BLaER1 treated with 17β-estradiol and CSF1 and Interleukin-3, amounts not matched to agents 10 nM and 100 nM (cell line): ENCODE data around the gene CEP104.

Experiments used
- H3K27ac ChIP-seq, 11 experiments: shearing (Covaris generic); formaldehyde crosslinking; 2 replicates each; pipeline ENCODE4 v1.8.1; 2022
- H3K27me3 ChIP-seq, 11 experiments: shearing (Covaris generic); formaldehyde crosslinking; 2 replicates each; pipeline ENCODE4 v1.8.1; 2022
- H3K36me3 ChIP-seq, 11 experiments: shearing (Covaris generic); formaldehyde crosslinking; 2 replicates each; pipeline ENCODE4 v1.8.1; 2022
- H3K4me1 ChIP-seq, 10 experiments: shearing (Covaris generic); formaldehyde crosslinking; 2 replicates each; pipeline ENCODE4 v1.8.1; 2022
- H3K4me2 ChIP-seq, 11 experiments: shearing (Covaris generic); formaldehyde crosslinking; 2 replicates each; pipeline ENCODE4 v1.8.1; 2022
- H3K4me3 ChIP-seq, 10 experiments: shearing (Covaris generic); formaldehyde crosslinking; 2 replicates each; pipeline ENCODE4 v1.8.1; 2022
- H3K9ac ChIP-seq, 11 experiments: shearing (Covaris generic); formaldehyde crosslinking; 2 replicates each; pipeline ENCODE4 v1.8.1; 2022
- H3K9me3 ChIP-seq, 11 experiments: shearing (Covaris generic); formaldehyde crosslinking; replicated peaks in 1 of 11; 2 replicates each; pipeline ENCODE4 v1.8.1; 2022
- H4K20me1 ChIP-seq, 11 experiments: shearing (Covaris generic); formaldehyde crosslinking; 2 replicates each; pipeline ENCODE4 v1.8.1; 2022
- Cebpa-rat ChIP-seq, 11 experiments: shearing (Covaris generic); IDR thresholded peaks; 2 replicates each; pipeline ENCODE4 v1.8.1; 2022

Gene CEP104

DNA sequence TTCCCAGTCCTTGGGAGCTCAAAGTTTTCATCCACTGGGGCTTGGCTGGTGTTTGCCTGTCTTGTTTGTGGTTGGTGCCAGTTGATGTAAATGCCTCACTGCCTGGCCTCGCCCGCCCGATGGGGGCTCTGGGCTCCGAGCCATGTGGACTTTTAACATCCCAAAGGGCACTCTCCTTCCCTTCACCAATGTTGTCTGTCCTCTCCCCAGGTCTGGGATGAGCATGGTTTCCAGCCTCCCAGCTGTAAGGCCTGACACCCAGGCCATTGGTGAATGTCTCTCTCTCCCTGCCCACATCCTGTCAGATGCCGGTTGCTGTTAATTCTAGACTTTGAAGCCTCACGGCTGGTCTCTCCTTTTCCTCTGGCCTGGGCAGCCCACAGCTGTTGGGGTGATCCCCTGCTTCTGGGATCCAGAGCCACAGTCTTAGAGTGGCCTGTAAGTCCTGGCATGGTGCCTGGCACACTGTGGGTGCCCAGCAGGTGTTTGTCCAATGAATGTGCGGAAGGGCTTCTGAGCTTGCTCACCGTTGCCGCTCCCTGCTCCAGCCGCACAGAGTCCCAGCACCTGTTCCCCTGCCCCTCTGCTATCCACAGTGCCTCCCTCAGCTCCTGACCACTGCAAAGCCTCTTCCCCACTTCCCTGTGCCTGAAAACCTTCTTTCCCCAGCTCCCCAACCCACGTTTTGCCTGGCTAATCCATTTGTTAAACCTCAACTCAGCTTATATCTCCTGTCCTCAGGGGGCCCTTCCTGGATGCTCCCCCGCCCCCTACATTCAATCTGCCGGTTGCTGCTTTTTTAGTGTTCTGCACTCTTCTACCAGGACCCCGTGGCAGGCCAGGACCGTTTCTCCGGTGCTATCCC, 46.4 kb upstream of the CEP104 start:
- Histone ChIP-seq H3K9ac (peak overlapping the region in 9 of 11 experiments; percentile 4 to 64 (median 27); a peak in 10 of 22 replicates), H3K27me3 (no peaks in the 10 kb centered on the region), H3K9me3 (peaks cover 2 to 7% (median 4%) of the 10 kb centered on the region in 11 experiments), H3K4me3 (0 out of 20 replicates have a peak overlapping the region, but pooled peaks of 1 of the 10 experiments have one; percentile 8), H3K27ac (peak overlapping the region in 8 of 11 experiments; percentile 57 to 93 (median 63); a peak in 16 of 22 replicates), H3K4me1 (peaks cover 60 to 83% (median 78%) of the 10 kb centered on the region in 10 experiments), H3K36me3 (peaks cover 0 to 6% (median under 1%) of the 10 kb centered on the region in 11 experiments; a peak in 10 of 22 replicates), H3K4me2 (peak overlapping the region; percentile 55 to 100 (median 93)), H4K20me1 (peaks cover 0 to 10% (median 0%) of the 10 kb centered on the region in 11 experiments; a peak in 5 of 22 replicates)
- TF ChIP-seq Cebpa-rat (IDR thresholded peaks at IDR 0.05): no peak

- Histone ChIP-seq H3K36me3 (peaks cover 4 to 13% (median 8%) of the 10 kb centered on the region in 11 experiments; a peak in 16 of 22 replicates), H3K9me3 (peaks cover 9 to 14% (median 11%) of the 10 kb centered on the region in 11 experiments), H3K27ac (peak overlapping the region in 8 of 11 experiments; percentile 57 to 93 (median 63); a peak in 16 of 22 replicates), H3K4me1 (peaks cover 59 to 76% (median 71%) of the 10 kb centered on the region in 10 experiments), H3K4me3 (no peak overlapping the region), H3K9ac (peak overlapping the region in 6 of 11 experiments; percentile 6 to 64 (median 53); a peak in 10 of 22 replicates), H3K4me2 (peak overlapping the region; percentile 55 to 100 (median 93)), H4K20me1 (peaks cover 0 to 12% (median 5%) of the 10 kb centered on the region in 11 experiments; a peak in 8 of 22 replicates), H3K27me3 (no peaks in the 10 kb centered on the region)
- no peak for TF ChIP-seq Cebpa-rat (IDR thresholded peaks at IDR 0.05)
Measured at GRCh38 chr1:3902571-3903091, 45.6 kb upstream of the CEP104 start.

DNA sequence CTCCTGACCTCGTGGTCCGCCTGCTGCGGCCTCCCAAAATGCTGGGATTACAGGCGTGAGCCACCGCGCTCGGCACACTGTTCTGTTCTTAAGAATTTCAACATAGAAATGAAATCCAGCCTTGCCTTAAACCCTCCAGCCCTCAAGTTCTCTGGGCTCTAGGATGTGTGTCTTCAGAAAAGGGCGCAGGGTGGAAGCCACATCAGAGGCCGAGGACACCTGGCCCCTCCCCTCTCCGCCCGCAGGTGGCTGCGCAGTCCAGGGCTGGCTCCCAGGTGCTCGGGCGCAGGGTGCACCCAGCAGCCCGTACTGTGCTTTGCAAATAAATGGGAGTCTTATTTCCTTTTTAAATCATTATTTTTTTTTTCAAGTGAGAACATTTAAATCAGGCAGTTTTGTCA, 45.1 kb upstream of the CEP104 start:
- H3K27me3 ChIP-seq: no peaks in the 10 kb centered on the region
- peaks cover 0 to 17% (median 8%) of the 10 kb centered on the region in 11 experiments; a peak in 12 of 22 replicates for H4K20me1 ChIP-seq
- H3K4me3 ChIP-seq: no peak overlapping the region
- H3K9ac ChIP-seq: peak overlapping the region in 3 of 11 experiments; percentile 3 to 64 (median 50); a peak in 2 of 22 replicates
- H3K9me3 ChIP-seq: peaks cover 11 to 19% (median 15%) of the 10 kb centered on the region in 11 experiments
- H3K27ac ChIP-seq: peak overlapping the region in 6 of 11 experiments; percentile 57 to 93 (median 66); a peak in 11 of 22 replicates
- peak overlapping the region in 10 of 11 experiments; percentile 72 to 100 (median 93); a peak in 20 of 22 replicates for H3K4me2 ChIP-seq
- peaks cover 54 to 73% (median 65%) of the 10 kb centered on the region in 10 experiments for H3K4me1 ChIP-seq
- peaks cover 6 to 15% (median 10%) of the 10 kb centered on the region in 11 experiments; a peak in 16 of 22 replicates for H3K36me3 ChIP-seq
- 0 out of 22 replicates have a peak, but pooled peaks of 1 of the 11 experiments have one; percentile 5 for TF ChIP-seq Cebpa-rat (IDR thresholded peaks at IDR 0.05)

DNA sequence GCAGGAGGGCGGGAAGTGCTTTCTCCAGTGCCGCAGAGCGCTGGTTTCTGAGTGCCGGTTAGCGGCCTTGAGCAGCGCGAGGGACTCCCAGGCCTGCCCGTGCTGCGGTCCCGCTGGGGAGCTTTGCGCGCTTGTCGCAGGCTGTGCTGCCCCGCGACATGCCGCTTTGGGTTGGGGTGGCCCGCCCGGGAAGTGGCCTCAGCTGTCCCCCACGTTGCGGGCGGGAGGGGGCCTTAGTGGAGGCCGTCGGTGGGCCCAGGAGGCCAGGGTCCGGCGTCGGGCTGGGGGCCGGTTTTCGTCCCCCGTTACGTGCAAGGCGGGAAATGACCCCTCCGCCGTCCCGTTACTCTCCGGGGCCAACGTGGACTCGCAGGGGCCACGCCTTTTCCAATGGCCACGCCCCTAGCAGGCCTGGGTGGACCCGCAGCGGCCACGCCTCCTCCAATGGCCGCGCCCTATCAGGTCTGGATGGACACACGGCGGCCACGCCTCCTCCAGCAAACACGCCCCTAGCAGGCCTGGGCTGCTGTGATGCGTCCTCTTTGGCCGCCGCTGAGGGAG, 44.0 kb upstream of the CEP104 start:
- Histone ChIP-seq H3K9me3 (peaks cover 11 to 19% (median 15%) of the 10 kb centered on the region in 11 experiments), H3K36me3 (peaks cover 7 to 25% (median 18%) of the 10 kb centered on the region in 11 experiments; a peak in 21 of 22 replicates), H3K4me3 (peak overlapping the region; percentile 79 to 98 (median 92)), H4K20me1 (peaks cover 7 to 27% (median 17%) of the 10 kb centered on the region in 11 experiments; a peak in 21 of 22 replicates), H3K27me3 (no peaks in the 10 kb centered on the region), H3K4me1 (peaks cover 53 to 71% (median 60%) of the 10 kb centered on the region in 10 experiments), H3K27ac (peak overlapping the region; percentile 90 to 97 (median 95)), H3K9ac (peak overlapping the region; percentile 86 to 95 (median 93)), H3K4me2 (peak overlapping the region; percentile 66 to 100 (median 93))
- no peak for TF ChIP-seq Cebpa-rat (IDR thresholded peaks at IDR 0.05)

DNA sequence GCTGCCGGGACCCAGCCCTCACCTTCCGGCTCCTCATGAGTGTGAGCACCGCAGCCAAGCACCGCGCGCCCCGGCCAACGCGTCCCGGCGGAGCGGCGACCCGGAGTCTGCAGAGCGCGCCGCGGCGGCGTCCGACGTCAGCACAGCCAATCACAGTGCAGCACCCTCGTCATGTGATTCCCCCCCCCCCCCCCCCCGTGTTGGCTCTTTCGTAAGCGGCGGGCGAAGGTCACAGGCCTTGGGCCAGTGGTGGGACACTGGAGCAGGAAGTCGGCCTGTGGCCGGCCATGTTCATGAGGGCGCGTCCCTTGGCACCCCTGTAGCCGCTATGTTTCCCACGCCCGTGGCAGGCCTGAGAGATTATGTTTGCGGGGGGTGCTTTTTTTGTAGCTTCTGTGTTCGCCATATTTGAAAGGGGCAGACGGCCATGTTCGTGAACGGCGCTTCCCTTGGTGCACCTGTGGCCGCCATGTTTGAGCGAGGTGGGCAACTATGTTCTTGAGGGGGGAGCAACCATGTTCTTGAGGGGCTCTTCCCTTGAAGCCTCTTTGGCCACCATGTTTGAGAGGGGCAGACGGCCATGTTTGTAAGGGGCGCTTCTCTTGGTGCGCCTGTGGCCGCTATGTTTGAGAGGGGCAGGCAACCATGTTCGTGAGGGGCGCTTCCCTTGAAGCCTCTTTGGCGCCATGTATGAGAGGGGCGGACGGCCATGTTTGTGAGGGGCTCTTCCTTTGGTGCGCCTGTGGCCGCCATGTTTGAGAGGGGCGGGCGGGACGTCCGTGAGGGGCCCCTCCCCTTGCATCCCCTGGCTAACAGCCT, 43.3 kb upstream of the CEP104 start, which contains the start of gene C1orf174:
Gene C1orf174 (minus strand): TSS at position 123 of the 819 bp plus-strand sequence. CDS start 86 bp downstream, at position 37.
- peak within 1 kb of the TSS; percentile 86 to 95 (median 93) for H3K9ac ChIP-seq
- H3K9me3 ChIP-seq: peaks cover 11 to 19% (median 15%) of the 10 kb centered on the region in 11 experiments
- H3K4me2 ChIP-seq: peak within 1 kb of the TSS; percentile 89 to 100 (median 95)
- peaks cover 46 to 64% (median 53%) of the 10 kb centered on the region in 10 experiments for H3K4me1 ChIP-seq
- H3K27me3 ChIP-seq: no peaks in the 10 kb centered on the region
- H3K4me3 ChIP-seq: peak within 1 kb of the TSS; percentile 79 to 98 (median 92)
- peaks cover 10 to 32% (median 25%) of the 10 kb centered on the region in 11 experiments; a peak in 21 of 22 replicates for H3K36me3 ChIP-seq
- peak within 1 kb of the TSS; percentile 90 to 97 (median 95) for H3K27ac ChIP-seq
- peaks cover 14 to 34% (median 24%) of the 10 kb centered on the region in 11 experiments for H4K20me1 ChIP-seq
- peak in 8 of 11 experiments; percentile 17 to 64 (median 38); a peak in 6 of 22 replicates for TF ChIP-seq Cebpa-rat (IDR thresholded peaks at IDR 0.05)

DNA sequence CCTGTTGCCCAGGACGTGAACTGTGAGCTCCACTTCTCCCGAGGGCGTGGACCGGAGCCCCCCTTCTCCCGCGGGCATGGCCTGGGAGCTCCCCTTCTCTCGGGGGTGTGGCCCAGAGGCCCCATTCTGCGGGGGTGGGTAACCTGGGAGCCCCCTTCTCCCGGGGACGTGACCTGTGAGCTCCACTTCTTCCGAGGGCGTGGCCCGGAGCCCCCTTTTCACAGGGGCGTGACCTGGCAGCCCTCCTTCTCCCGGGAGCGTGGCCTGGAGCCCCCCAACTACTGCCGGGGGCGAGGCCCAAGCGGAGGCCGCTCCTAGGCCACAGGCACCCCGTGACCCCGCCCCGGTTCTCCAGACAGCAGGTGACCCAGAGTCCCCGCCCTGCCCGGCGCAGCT, 42.7 kb upstream of the CEP104 start:
- Histone ChIP-seq H3K4me1 (peaks cover 45 to 58% (median 47%) of the 10 kb centered on the region in 10 experiments), H3K9ac (peak overlapping the region; percentile 86 to 95 (median 93)), H3K27ac (peak overlapping the region; percentile 90 to 97 (median 95)), H3K4me3 (peak overlapping the region; percentile 79 to 98 (median 92)), H3K36me3 (peaks cover 16 to 38% (median 31%) of the 10 kb centered on the region in 11 experiments), H3K9me3 (peaks cover 11 to 19% (median 15%) of the 10 kb centered on the region in 11 experiments), H4K20me1 (peaks cover 20 to 40% (median 30%) of the 10 kb centered on the region in 11 experiments), H3K4me2 (peak overlapping the region; percentile 89 to 100 (median 95)), H3K27me3 (no peaks in the 10 kb centered on the region)
- TF ChIP-seq Cebpa-rat (IDR thresholded peaks at IDR 0.05): no peak

DNA sequence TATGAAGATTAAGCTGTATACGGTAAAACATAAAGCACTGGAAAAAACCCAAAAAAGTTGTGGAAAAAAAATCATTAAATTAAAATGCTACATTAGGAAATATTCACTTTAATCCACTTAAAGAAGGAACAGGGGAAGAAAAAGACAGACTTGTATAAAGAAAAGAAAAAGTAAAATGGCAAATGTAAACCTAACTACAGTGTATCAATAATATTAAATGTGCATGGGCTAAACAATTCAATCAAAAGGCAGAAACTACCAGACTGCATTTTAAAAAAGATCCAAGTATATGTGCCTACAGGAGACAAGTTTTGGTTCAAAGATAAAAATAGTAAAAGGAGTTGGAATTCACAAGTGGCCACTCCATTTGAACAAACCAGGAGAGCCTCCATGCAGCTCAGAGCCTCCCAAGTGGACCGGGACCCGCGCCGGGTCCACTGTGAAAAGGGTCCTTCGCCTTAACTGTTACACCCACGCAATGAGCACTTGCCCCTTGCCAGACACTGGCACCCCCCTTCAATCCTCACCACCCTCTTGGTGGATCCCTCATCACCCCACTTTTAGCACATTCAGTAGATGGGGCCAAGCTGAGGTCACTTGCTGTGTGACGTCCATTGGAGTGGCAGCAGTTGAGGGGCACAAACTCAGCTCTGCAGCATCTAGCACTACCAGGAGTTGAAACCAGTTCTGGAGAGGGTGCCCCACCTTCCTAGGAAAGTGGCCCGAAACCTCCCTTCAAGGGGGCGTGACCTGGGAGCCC, 42.2 kb upstream of the CEP104 start:
- H4K20me1 ChIP-seq: peaks cover 24 to 45% (median 36%) of the 10 kb centered on the region in 11 experiments
- peak overlapping the region; percentile 86 to 95 (median 93) for H3K9ac ChIP-seq
- peak overlapping the region; percentile 89 to 100 (median 95) for H3K4me2 ChIP-seq
- no peak for TF ChIP-seq Cebpa-rat (IDR thresholded peaks at IDR 0.05)
- H3K27me3 ChIP-seq: no peaks in the 10 kb centered on the region
- peak overlapping the region; percentile 90 to 97 (median 95) for H3K27ac ChIP-seq
- H3K36me3 ChIP-seq: peaks cover 19 to 44% (median 34%) of the 10 kb centered on the region in 11 experiments
- H3K9me3 ChIP-seq: peaks cover 11 to 19% (median 15%) of the 10 kb centered on the region in 11 experiments
- peak overlapping the region; percentile 79 to 98 (median 92) for H3K4me3 ChIP-seq
- peaks cover 39 to 52% (median 42%) of the 10 kb centered on the region in 10 experiments for H3K4me1 ChIP-seq
